GM04503 (cell line): Measurements from ENCODE around the gene SPATA2L.

Experiments
- DNase-seq: peaks from one replicate; pipeline ENCODE4 v3.0.0-alpha.2; 2012; ENCODE audit warnings: low read depth

SPATA2L gene, protein sequence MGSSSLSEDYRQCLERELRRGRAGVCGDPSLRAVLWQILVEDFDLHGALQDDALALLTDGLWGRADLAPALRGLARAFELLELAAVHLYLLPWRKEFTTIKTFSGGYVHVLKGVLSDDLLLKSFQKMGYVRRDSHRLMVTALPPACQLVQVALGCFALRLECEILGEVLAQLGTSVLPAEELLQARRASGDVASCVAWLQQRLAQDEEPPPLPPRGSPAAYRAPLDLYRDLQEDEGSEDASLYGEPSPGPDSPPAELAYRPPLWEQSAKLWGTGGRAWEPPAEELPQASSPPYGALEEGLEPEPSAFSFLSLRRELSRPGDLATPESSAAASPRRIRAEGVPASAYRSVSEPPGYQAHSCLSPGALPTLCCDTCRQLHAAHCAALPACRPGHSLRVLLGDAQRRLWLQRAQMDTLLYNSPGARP

DNA sequence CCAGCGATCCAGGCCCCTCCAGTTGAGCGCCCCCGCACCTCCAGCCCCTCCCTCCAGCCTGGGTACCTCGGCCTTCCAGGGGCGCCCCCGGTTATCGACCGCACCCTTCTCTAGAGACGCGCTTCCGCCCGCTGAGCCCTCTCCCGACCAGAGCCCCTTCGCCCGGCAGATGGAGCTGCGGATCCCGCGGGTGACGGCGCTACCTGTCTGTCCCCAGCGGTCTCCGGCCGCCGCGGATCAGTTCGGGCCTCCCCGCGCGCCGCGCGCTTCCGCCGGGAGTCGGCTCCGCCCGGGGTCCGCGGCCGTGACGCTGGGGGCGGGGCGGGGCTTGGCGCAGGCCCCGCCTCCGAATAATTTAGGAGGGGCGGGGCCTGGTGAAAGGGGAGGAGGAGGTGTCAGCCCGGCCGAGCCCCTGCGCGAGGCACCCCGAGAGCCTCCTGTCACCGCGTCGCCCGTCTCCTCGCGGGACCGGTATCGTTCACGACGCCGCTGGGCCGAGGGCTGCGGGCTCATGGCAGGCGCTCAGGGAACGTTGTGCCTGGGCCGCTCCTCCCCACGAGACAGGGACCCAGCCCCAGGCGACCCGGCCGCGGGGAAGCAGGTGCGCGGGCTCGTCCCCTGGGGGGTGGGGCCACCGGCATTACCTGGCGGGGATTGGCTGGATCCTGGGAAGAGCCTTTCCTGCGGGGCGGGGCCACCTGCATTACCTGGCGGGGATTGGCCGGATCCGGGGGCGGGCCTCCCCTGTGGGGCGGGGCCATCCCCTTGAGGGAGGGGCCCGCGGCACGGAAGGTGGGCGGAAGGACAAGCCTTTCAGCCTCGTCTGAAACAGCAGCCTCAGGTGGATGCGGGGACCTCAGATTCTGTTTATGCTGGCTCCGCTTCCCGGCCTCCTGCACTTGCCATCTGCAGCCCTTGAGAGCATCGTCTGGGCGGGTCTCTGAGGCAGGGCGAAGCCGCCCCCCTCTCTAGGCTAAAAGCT is at the start of gene SPATA2L:
Gene SPATA2L (minus strand): TSS at position 281 of the 982 bp plus-strand sequence. CDS start 473 bp downstream, outside the sequence.
- no peak for DNase-seq

DNA sequence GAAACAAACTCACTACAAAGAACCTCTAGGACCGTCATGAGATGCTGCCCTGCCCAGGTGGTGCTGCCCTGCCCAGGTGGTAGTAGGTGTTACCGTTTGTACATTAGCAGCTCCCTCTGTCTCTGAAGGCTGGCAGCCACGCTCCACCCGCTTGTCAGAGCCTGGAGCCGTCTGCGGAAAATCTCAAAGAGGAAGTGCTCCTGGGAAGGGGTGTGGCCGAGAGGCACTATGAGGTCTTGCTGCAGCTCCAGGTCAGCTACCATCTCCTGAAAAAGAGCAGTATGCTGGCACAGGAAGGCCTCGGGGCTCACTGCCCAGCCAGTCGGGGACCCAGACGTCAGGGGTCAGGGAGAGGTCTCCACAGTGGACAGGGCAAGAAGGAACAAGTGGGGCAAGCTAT is 48.1 kb upstream of the SPATA2L start:
- no peak for DNase-seq

DNA sequence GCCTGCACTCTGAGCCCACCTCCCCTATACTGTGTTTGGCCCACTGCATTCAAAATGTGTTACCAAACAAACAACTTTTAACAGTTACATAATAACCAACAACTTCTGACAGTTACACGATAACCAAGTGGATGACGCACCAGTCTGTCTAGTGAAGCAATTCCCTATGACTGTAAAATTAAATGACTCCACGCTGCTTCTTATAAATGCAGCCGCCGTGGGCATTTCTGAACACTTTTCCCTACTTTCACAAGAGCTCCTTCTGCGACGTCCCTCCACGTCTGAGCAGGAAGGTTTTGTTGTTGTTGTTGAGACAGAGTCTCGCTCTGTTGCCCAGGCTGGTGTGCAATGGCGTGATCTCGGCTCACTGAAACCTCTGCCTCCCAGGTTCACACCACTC is 47.4 kb upstream of the SPATA2L start:
- DNase-seq = no peak

DNA sequence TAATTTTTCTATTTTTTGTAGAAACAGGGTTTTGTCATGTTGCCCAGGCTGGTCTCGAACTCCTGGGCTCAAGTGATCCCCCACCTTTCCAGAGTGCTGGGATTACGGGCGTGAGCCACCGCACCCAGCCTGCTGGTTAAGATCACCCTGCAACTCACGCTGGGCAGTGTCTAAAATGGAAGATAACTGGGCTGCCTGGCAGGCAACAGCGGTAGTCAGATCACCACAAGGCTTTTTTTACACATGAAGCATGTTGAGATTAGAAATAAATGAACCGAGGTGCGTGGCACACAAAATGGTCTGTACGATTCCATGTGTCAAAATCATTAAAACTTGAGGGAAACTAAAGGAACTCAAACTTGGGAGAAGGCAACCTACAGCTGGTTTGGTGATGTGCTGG is 46.6 kb upstream of the SPATA2L start:
- DNase-seq = no peak

DNA sequence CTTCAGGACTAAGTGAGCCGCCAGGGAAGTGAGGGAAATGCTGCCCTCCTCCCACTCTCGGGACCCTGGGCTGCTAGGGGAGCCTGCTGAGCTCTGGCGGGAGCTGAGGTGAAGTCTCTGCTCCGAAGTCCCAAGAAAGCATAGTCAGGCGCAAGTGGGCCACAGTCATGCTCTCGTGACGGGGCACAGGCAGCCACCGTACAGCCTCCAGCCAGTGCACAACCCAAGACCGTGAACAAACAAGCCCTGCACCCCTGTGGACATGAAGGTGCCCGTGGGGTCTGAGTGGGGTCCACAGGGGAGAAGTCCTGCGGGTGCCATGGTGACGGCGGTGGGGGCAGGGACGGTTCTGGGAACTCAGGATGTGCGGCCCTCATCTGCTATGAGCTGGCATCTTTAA is 44.5 kb upstream of the SPATA2L start:
- DNase-seq = no peak

DNA sequence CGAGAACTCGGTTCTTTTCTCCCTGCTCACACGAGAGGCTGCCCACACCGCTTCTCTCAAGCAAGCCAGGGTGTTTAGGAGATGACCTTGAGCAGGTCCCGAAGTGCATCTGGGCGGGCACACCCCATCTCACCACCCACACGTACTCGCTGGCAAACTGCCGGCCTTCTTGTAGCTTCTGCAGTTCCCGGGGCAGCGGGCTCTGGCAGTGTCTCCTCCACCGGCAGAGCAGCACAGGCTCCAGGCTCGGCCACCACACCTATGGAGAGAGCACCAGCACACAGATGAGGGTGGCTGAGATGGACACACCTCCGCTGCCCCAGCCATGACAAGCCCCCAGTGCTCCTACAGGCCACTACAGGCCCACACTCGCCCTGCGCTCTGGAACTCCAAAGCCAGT is 43.3 kb upstream of the SPATA2L start:
- no peak for DNase-seq

DNA sequence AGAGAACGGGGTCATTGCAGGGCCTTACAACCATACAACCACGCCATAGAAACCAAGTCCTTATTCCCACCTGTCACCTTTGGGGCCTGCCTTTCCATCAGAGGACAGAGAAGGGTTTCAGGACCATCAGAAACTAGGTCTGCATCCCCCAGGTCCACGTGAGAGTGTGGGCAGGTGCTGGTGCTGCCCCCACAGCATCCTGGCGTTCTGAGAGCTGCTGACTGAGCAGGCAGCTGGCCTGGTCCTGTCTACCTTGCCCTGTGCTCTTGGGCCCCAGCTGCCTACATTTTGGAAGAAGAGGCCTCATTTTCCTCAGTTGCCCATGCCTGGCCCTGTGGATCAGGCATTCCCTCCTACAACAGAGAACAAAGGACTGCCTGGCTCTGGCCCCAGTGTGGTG is 41.4 kb upstream of the SPATA2L start:
- no peak for DNase-seq

DNA sequence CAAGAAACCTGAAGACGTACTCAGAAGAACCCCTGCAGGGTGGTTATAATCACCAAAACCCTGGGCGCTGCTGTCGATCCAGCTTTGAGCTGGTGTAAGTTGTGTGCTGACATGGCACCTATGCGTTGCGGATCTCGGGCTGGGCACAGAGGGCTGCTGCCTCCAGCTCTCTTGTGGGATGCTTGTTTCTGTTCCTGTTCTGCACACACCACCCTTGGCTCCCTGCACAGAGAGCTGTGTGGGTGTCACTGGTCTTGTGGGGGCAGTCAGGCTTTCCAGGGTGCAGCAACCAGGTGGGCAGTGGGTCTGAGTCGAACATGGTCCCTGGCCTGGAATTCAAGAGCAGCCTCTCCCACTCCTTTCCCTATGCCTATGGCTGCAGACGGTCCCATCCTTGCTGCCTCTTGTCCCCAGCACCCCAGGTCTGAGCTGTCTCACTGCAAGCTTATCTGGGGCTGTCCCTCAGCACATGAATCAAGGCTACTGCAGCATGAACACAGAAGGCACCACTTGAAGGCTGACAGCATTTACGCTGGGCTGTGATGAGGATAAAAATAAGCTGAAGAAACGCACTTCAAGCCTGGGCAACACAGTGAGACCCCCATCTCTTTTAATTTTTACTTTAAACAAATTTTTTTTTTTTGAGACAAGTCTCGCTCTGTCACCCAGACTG is 40.0 kb upstream of the SPATA2L start:
- no peak for DNase-seq

DNA sequence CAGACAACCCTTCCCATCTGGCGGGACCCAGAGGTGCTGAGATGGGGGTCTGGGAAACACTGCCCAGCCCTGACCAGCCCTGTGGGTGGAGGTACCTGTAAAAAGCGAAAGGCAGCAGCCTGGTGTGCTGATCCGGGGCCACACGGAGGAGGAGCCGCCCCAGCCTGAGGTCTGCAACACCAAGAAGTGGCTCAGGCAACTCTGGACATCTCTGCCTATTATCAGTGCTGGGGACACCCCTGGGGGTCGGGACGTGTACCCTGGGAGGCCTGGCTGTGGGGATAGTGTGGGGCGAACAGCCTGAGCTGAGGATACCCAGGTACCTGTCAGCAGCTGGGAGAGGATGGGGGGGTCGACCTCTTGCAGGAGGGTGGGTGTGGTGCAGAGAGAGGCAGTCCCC is 37.9 kb upstream of the SPATA2L start:
- DNase-seq = no peak

DNA sequence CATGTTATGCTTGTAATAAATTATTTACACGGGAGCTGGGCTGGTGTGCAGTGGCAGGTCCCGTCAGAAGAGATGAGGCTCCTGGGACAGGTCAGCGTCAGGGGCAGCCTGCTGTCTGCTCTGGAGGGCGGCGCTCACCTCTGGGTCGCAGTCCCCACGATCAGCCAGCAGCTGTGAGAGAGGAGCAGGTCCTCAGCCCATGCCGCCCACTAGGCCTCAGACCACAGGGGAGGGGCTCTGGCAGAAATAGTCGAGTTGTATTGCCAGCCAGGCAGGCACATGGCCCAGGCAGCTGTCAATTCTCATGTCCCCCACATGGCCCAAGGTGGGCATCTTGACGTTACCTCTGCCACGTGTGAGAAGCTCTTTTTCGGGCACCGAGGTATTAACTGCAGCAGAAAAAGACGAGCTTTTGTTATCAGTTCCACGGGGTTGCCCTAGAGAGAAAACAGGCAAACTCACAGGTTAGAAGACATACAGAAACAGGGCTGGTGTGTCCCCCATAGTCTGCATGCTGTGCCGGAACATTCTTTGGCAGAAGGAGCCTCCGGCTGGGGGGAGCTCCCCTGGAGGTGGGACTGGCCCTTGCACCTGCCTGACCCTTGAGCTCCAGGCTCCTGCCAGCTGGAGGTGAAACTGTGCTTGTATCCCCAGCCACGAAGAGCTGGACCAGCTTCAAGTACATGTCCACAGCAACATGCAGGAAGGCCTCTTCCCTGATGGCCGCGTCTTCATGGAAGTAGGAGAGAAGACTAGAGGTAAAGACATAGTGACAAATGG is 37.2 kb upstream of the SPATA2L start:
- DNase-seq = no peak

DNA sequence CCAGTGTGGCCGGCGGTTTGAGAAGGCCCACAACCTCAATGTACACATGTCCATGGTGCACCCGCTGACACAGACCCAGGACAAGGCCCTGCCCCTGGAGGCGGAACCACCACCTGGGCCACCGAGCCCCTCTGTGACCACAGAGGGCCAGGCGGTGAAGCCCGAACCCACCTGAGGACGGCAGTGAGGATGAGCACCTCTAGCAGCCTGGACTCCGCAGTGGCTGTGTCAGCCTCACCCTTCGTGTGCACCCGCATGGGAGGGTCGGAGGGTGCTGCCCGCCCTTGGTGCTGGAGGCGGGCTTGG is 36.5 kb upstream of the SPATA2L start:
- DNase-seq = no peak

DNA sequence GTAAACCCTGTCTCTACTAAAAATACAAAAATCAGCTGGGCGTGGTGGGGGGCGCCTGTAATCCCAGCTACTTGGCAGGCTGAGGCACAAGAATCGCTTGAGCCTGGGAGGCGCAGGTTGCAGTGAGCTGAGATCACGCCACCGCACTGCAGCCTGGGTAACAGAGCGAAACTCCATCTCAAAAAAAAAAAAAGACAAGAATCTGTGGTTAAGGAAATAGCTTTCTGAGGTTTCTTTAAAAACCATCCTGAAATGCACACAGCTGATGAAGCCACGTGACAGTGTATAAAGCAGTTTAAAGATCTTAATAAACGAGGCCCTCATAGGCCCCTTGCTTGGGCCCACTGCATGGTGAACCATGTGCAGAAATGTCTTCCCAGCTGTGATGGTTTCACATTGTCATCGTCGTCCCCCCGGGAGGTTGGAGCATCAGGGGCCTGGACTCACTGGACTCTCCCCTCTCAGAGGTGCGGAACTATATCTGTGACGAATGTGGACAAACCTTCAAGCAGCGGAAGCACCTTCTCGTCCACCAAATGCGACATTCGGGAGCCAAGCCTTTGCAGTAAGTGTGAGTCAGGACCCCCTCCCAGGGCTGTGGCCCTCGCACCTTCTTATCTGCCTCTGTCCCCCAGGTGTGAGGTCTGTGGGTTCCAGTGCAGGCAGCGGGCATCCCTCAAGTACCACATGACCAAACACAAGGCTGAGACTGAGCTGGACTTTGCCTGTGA is 36.0 kb upstream of the SPATA2L start:
- no peak for DNase-seq

DNA sequence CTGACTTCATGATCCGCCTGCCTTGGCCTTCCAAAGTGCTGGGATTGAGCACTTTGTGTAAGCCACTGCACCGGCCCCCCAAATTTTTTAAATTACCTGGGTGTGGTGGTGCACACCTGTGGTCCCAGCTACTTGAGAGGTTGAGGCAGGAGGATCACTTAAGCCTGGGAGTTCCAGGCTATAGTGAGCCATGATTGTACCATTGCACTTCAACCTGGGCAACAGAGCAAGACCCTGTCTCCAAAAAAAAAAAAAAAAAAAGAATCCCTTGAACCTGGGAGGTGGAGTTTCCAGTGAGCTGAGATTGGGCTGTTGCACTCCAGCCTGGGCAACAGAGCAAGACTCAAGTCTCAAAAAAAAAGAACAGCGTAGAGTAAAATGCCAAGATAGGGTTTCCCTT is 35.0 kb upstream of the SPATA2L start:
- DNase-seq = no peak

DNA sequence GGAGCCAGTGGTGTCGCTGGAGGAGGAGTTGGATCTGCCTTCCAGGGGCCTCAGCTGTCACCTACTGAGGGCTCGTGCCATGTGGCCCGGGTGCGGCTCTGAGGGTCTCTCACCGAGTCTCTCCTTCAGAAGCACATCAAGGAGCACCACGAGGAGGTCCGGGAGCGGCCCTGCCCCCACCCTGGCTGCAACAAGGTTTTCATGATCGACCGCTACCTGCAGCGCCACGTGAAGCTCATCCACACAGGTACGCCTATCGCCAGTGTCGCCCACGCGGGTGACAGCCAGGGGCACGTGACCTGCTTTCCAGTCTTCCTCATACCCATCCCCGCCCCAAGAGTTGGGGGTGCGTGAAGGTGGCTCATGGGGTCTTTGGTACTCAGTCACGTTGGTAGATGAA is 32.3 kb upstream of the SPATA2L start:
- DNase-seq = no peak

DNA sequence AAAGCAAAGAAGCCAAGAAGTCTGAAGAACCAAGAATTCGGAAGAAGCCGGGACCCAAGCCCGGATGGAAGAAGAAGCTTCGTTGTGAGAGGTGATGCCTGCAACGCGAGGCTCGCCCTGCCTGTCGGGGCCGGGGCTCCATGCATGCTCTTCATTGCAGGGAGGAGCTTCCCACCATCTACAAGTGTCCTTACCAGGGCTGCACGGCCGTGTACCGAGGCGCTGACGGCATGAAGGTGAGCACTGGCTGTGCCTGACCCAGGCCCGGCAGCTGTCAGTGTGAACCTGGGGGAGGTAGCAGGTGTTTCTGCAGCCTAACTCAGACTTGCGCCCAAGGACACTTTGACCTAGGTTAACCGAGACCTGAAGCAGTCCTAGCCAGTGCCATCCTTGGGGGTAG is 31.8 kb upstream of the SPATA2L start:
- no peak for DNase-seq

DNA sequence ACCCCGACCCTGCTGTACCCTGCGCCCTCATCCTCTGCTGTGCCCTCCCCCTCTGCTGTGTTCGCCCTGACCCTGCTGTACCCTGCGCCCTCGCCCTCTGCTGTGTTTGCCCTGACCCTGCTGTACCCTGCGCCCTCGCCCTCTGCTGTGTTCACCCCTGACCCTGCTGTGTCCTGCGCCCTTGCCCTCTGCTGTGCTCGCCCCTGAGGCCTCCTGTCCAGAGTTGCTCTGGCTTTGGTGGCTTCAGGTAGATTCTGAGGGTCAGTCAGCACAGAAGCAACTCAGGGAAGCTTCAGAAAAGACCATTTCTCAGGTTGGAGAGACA is 31.4 kb upstream of the SPATA2L start:
- no peak for DNase-seq

DNA sequence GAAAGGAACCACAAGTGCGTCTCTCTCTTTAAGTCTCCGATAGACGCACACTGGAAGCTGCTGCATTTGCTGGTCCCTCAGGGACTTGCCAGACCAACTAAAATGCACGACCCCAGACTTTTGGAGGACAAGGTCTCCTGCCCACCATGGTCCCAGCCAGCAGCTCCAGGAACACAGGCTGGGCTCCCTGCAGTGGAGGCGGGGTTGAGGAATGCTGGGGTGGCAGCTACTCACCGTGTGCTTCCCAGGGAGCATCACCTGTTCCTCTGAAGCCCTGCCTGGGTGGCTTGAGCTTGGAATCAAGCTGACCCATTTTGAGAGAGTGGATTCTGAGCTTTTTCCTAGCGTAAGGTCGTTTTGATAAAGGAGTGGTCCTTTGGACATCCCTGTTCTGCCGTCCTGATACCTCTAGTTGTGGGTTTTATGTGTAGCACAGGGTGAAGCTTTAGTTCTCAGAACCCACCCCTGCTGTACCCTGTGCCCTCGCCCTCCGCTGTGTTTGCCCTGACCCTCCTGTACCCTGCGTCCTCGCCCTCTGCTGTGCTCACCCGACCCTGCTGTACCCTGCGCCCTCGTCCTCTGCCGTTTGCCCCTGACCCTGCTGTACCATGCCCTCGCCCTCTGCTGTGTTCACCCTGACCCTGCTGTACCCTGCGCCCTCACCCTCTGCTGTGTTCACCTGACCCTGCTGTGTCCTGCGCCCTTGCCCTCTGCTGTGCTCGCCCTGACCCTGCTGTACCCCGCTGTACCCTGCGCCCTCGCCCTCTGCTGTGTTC is 30.8 kb upstream of the SPATA2L start:
- no peak for DNase-seq

DNA sequence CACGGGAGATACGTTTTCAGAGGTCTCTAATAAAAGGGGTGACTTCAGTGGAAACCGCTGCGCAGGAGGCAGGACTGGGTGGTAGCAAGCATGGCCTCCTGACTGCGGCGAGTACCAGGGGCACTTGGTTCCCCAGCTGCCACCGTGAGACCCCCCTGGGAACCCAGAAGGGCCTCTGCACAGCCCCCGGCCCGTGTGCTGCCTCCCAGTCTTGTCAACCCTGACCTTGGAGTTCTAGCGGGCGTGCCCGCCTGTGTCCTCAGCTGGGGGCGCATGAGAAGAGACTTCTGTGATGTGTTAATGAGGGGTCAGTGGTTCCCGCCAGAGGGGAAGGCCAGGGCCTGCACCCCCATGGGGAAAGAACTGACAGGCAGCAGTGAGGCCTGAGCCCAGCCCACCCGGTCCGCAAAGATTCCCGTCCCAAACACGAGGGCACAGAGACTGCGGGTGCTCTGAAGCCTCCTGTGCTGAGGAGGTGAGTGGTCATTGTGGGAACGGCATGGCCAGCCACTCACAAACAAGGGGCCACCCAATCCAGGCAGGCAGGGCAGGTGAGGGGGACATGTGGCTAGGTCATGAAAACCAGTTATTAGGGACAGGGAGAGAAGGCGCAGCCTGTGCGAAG is 29.2 kb upstream of the SPATA2L start:
- DNase-seq = no peak

DNA sequence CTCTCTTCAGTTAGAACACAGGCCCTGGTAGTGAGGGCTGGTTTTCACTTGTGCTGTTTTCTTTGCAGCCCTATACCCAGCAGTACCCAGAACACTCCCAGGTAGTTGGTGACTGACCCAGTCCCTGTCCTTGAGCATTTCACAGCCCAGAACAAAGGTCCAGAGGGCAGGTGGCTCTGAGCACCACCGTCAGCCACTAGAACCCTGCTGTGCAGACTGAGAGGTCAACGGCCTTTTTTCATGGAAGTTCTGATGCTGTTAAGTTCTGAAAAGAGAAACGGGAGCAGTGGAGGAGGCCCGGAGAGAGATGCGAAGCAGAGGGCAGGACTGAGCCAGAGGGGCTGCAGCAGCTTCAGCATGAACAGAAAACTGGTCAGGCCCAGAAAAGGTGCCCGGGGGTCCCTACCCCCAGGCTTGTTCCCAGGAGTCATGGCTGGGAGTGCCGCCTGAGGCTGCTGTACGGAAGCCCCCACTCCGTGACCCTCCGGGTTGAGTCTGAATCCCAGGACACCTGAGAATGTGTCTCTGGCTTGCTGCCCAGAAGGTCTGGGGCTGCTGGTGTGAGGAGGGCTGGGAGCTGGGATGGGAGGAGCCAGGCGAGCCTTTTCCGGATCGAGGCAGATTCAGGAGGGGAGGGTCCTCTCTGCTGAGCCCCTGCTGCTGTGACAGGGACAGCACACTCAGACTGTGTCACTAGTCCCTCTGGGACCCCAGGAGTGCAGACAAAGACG is 28.5 kb upstream of the SPATA2L start:
- no peak for DNase-seq
